Osteoblast (primary cell): ENCODE measurements around the gene PAH. TPM values are rescaled to one million over a fixed set of nuclear protein-coding genes. Genes with fewer than 3 reads are reported as not detected.

Experiments
- DNase-seq: peaks from one replicate; pipeline ENCODE4 v3.0.0; 2011; ENCODE audit warnings: low spot score, mixed read lengths; ENCODE audit not compliant: insufficient read length; ENCODE audit errors: missing footprints
- H2AFZ ChIP-seq: 2 replicates; pipeline ENCODE4 v1.6.0; 2011; ENCODE audit warnings: mild to moderate bottlenecking, low read length
- H3K27ac ChIP-seq: 2 replicates; pipeline ENCODE4 v1.5.1; 2011; ENCODE audit warnings: mild to moderate bottlenecking, low read depth, low read length, moderate library complexity
- H3K27me3 ChIP-seq: 2 replicates; pipeline ENCODE4 v1.6.0; 2012; ENCODE audit warnings: mild to moderate bottlenecking, control low read depth, inconsistent platforms, low read length, moderate library complexity; ENCODE audit not compliant: insufficient read depth
- H3K36me3 ChIP-seq: 2 replicates; pipeline ENCODE4 v1.5.1; 2011; ENCODE audit warnings: mild to moderate bottlenecking, low read length, control low read depth, moderate library complexity; ENCODE audit not compliant: insufficient read depth
- H3K4me1 ChIP-seq: 2 replicates; pipeline ENCODE4 v1.5.1; 2011; ENCODE audit warnings: mild to moderate bottlenecking, low read length, control low read depth, moderate library complexity; ENCODE audit not compliant: insufficient read depth
- H3K4me2 ChIP-seq: 2 replicates; pipeline ENCODE4 v1.6.0; 2011; ENCODE audit warnings: mild to moderate bottlenecking, low read length; ENCODE audit not compliant: insufficient read depth
- H3K4me3 ChIP-seq: fragments of 200-600 bp; sonication (generic); 3 replicates; pipeline ENCODE4 v1.5.1; 2012; ENCODE audit warnings: mild to moderate bottlenecking, low read length, inconsistent platforms; ENCODE audit not compliant: insufficient read depth
- H3K79me2 ChIP-seq: 2 replicates; pipeline ENCODE4 v1.6.0; 2012; ENCODE audit warnings: mild to moderate bottlenecking, low read length, control low read depth, inconsistent platforms; ENCODE audit not compliant: insufficient read depth
- H3K9me3 ChIP-seq: 2 replicates; pipeline ENCODE4 v1.5.1; 2011; ENCODE audit warnings: low read depth, low read length, control low read depth
- H4K20me1 ChIP-seq: 2 replicates; pipeline ENCODE4 v1.6.0; 2012; ENCODE audit warnings: mild to moderate bottlenecking, low read length, control low read depth; ENCODE audit not compliant: insufficient read depth
- total RNA-seq: library from RNA; depleted of rRNA; stranded (reverse); fragments of >200 nt; gene quantifications from 2 replicates; pipeline ENCODE4 v1.2.3, GENCODE V29; 2012
- TF ChIP-seq, protein P1 (sequence below): IDR thresholded peaks from 2 replicates; pipeline ENCODE4 v1.5.1; 2011; ENCODE audit warnings: mild to moderate bottlenecking, low read depth, low read length, moderate library complexity; ENCODE audit errors: extremely low read depth

Gene PAH
- total RNA-seq, 1 donor: not detected

DNA sequence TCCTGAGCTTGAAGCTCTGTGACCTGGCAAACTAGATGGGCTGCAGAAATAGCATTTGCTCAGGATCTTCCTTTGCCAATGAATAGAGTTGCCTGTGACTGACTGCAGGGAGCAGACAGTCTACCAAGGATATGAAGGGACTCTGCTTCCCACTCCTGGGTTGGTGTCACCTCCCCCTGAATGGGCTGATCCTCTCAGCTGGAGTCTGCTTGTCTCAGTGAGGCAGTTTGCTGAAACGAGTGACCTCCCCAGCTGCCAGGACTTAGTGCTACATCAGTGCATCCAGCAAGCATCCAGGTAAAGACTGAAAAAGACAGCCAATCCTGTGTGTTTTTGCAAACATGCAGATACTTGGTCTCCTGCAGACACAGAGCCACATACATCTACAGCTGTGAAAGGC is 28.5 kb downstream of the PAH start:
- Histone ChIP-seq H3K36me3 (no peaks in the 10 kb centered on the region), H3K4me2 (no peak overlapping the region), H2AFZ (no peak overlapping the region), H3K9me3 (no peaks in the 10 kb centered on the region), H3K79me2 (no peaks in the 10 kb centered on the region), H4K20me1 (no peaks in the 10 kb centered on the region), H3K27me3 (no peaks in the 10 kb centered on the region), H3K27ac (no peak overlapping the region), H3K4me1 (no peaks in the 10 kb centered on the region), H3K4me3 (no peak overlapping the region)
- TF ChIP-seq, protein P1, sequence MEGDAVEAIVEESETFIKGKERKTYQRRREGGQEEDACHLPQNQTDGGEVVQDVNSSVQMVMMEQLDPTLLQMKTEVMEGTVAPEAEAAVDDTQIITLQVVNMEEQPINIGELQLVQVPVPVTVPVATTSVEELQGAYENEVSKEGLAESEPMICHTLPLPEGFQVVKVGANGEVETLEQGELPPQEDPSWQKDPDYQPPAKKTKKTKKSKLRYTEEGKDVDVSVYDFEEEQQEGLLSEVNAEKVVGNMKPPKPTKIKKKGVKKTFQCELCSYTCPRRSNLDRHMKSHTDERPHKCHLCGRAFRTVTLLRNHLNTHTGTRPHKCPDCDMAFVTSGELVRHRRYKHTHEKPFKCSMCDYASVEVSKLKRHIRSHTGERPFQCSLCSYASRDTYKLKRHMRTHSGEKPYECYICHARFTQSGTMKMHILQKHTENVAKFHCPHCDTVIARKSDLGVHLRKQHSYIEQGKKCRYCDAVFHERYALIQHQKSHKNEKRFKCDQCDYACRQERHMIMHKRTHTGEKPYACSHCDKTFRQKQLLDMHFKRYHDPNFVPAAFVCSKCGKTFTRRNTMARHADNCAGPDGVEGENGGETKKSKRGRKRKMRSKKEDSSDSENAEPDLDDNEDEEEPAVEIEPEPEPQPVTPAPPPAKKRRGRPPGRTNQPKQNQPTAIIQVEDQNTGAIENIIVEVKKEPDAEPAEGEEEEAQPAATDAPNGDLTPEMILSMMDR: no peak
- DNase-seq: no peak

DNA sequence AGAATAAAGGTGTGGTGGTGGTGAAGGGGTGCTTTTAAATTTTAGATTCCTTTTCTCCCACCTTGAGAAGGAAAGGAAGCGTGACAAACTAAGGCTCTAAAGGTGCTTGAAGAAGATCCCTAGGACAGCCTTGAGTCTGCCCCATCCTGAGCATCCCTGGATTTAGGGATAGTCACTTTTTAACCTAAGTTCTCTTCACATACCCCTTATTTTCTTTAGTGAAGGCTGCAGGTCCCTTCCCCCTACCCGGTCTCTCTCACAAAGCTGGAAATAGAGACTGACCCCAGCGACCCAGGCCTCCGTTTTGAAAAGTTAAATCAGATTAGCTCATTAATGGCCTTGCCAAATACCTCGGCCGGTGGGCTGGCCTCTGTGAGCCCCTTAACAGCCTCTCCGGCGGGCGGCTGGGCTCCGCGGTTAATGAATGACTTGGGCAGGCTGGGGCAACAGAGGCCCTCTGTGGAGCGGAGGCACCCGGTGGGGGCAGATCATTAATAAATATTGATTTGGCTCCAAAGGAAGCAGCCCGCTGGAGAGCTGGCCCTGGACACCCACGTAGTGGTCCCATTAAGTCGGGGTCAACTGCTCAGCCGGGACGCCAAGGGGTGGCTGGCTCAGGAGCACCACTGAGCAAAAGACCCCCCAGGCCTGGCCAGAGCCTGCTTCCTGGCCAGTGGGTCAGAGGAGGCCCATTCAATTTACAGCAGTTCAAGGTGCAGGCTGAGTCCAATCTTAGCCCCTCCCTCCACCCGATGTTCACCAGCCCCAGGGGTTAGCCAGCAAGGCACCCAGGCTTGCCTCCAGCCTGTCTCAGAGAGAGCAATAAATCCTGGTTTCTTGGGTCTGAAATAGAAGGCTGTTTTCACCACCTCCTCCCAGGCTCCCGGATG is 31.8 kb downstream of the PAH start:
- H3K4me3 ChIP-seq: no peak overlapping the region
- H3K27me3 ChIP-seq: no peaks in the 10 kb centered on the region
- H2AFZ ChIP-seq: no peak overlapping the region
- TF ChIP-seq, protein P1: no peak
- no peak for DNase-seq
- H3K79me2 ChIP-seq: no peaks in the 10 kb centered on the region
- no peak overlapping the region for H3K27ac ChIP-seq
- no peaks in the 10 kb centered on the region for H4K20me1 ChIP-seq
- H3K9me3 ChIP-seq: no peaks in the 10 kb centered on the region
- H3K36me3 ChIP-seq: no peaks in the 10 kb centered on the region
- no peak overlapping the region for H3K4me2 ChIP-seq
- no peaks in the 10 kb centered on the region for H3K4me1 ChIP-seq

- TF ChIP-seq, protein P1: peak; percentile 74
- no peak overlapping the region for H3K4me2 ChIP-seq
- no peak overlapping the region for H3K27ac ChIP-seq
- H3K4me1 ChIP-seq: no peaks in the 10 kb centered on the region
- H3K4me3 ChIP-seq: no peak overlapping the region
- peak; percentile 90 for DNase-seq
- H3K79me2 ChIP-seq: no peaks in the 10 kb centered on the region
- no peaks in the 10 kb centered on the region for H4K20me1 ChIP-seq
- no peaks in the 10 kb centered on the region for H3K36me3 ChIP-seq
- no peak overlapping the region for H2AFZ ChIP-seq
- no peaks in the 10 kb centered on the region for H3K9me3 ChIP-seq
- H3K27me3 ChIP-seq: no peaks in the 10 kb centered on the region
Observed at GRCh38 chr12:102883204-102883799, 33.7 kb downstream of the PAH start.

GRCh38 chr12:102880783-102881182 is 36.3 kb downstream of the PAH start:
- H3K4me3 ChIP-seq: no peak overlapping the region
- H3K9me3 ChIP-seq: no peaks in the 10 kb centered on the region
- no peak overlapping the region for H3K27ac ChIP-seq
- no peak overlapping the region for H3K4me2 ChIP-seq
- no peaks in the 10 kb centered on the region for H3K27me3 ChIP-seq
- no peaks in the 10 kb centered on the region for H3K4me1 ChIP-seq
- no peak for DNase-seq
- no peaks in the 10 kb centered on the region for H3K36me3 ChIP-seq
- no peaks in the 10 kb centered on the region for H4K20me1 ChIP-seq
- no peak overlapping the region for H2AFZ ChIP-seq
- TF ChIP-seq, protein P1: no peak
- H3K79me2 ChIP-seq: no peaks in the 10 kb centered on the region
